IPS-18c (cell line): ENCODE data around the gene MITF.

Source experiments
- H3K4me3 ChIP-seq: 2 replicates; pipeline ENCODE4 v1.7.0; 2013; ENCODE audit warnings: low read depth, mild to moderate bottlenecking, low read length, moderate library complexity; ENCODE audit not compliant: insufficient read depth
- H3K9me3 ChIP-seq: one replicate; pipeline ENCODE4 v1.6.1; 2013; ENCODE audit warnings: mild to moderate bottlenecking, low read length, moderate library complexity; ENCODE audit not compliant: control insufficient read depth, insufficient read depth

The MITF gene

DNA sequence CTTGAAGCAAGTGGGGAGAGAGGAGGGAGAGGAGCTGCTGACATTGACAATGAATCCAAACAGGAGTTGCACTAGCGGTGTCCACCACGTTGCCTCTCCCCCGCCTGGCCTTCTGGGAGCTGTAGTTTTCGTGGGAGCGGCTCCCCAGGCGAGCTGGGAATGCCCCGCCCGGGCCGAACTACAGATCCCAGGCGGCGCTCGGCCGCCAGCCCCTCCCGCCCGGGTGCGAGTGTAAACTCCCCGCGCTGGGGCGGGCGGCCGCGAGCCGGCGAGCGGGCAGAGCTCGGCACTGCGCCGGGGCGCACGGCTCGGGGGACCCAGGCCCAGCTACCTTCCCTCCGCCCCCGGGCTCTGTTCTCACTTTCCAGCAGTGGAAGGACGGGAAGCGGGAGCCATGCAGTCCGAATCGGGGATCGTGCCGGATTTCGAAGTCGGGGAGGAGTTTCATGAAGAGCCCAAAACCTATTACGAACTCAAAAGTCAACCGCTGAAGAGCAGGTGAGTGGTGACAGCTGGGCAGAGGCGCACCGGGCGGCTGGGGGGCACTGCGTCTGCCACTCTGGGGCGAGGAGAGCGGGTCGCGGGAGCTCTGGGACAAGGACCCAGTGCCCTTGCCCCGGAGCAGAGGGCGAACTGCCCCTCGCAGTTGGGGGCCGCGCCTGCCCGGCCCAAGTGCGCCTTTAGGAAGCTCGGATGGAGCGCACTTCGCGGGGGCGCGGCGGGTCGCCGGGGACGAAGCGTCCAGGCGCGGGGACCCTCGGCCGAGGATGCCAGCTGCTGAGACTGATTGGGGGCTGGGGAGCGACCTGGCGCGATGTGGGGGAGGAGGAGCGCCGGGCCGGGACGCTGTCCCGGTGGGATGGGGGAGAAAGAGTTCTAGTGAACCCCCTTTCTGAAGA lies at the start of gene MITF:
Gene MITF, plus strand, starts transcription at position 261 of the 899 bp plus-strand sequence. Its CDS starts 134 bp downstream, at position 395.
- peak within 1 kb of the TSS; percentile 79 for H3K4me3 ChIP-seq

DNA sequence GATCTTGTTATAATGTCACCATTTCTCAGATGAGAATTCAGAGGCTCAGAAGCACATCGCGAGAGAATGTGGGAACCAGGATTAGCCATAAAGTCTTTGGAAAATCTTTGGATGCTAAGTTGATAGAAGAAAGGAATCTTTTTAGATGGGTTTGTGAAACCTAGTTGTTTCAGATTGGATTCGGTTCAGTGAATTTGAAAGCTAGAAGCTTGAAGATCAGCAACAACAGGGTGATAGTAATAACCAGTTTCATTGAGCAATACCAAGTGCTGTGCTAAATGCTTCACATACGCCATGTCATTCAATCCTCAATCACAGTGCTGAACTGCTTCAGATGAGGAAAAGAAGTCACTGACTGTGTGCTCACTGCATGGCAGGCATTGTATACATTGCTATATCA lies 47.4 kb upstream of the MITF start:
- no peak overlapping the region for H3K4me3 ChIP-seq
- no peaks in the 10 kb centered on the region for H3K9me3 ChIP-seq

More for the DNA sequence above, at the start of gene MITF:
- no peaks in the 10 kb centered on the region for H3K9me3 ChIP-seq

DNA sequence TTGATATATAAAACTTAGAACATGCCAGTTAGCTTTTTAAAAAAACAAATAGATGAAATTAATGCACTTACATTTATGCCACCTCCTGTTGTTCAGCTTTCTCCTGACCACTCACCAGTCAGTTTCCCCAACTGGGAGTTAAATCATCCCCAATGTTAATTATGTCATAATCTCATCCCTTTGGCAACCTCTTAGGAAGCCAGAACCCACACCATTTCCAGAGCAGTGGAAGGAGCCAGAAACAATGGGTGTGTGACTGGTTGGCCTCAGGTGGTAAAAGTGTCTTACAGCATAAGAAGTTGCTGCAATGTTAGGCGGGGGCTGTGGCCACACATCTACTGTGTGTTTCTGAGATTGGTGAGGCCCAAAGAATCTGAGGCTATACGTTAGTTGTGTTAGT lies 46.5 kb upstream of the MITF start:
- H3K4me3 ChIP-seq: no peak overlapping the region
- H3K9me3 ChIP-seq: no peaks in the 10 kb centered on the region

GRCh38 chr3:69695443-69695842 lies 43.8 kb upstream of the MITF start:
- H3K4me3 ChIP-seq: no peak overlapping the region

DNA sequence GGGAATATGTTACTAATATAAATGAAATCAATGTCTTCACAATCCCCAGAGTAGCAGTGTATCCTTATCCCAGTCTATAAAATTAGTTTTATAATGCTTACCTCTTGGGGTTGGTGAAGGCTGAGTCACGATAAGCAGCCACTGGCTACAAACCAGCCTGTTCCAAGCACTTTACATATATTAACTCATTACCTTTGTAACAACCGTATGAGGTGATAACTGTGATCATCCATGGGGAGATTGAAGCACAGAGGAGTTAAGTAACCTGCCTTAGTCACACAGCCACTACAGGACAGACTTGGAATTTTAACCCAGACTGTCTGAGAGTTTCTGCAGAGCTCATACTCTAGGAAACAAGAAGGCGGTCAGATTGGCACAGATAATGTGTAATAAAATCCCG lies 43.3 kb upstream of the MITF start:
- Histone ChIP-seq H3K9me3 (peaks cover 2% of the 10 kb centered on the region), H3K4me3 (no peak overlapping the region)

More at GRCh38 chr3:69695443-69695842, 43.8 kb upstream of the MITF start:
- no peaks in the 10 kb centered on the region for H3K9me3 ChIP-seq

DNA sequence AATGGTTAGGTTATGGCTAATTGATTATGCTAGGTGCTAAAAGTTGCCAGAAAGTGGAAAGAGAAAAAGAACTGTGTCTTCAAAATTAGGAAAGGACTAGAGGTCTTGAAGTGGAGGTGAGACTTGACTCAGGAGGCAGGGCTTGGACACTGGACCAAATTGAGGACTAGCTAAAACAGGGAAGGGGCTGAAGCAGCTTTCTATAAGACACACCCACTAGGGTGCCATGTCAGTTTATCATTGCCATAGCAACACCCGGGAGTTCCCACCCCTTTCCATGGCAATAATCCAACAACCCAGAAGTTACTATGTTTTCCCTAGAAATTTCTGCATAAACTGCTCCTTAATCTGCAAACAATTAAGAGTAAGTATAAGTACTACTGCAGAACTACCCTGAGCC lies 42.9 kb upstream of the MITF start:
- Histone ChIP-seq H3K4me3 (no peak overlapping the region), H3K9me3 (peaks cover 2% of the 10 kb centered on the region)

DNA sequence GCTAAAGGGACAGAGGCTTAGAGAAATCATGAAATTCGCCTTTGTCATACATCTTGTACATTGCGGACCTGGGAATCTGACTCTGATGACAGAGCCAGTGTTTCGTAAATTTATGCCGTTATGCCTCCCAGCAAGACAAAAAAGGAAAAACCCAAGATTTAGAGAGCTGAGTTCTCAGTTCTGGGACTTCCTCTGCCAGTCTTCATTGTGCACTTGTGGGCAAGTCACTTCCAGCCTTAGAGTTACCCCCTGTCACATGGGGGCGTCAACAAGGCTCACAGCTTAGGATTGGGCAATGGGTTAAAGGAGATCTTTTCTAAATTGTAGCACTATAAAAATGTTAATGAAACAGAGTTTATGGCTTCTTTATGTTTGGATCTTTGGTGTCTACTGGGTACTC lies 41.9 kb upstream of the MITF start:
- Histone ChIP-seq H3K4me3 (no peak overlapping the region), H3K9me3 (peaks cover 2% of the 10 kb centered on the region)

DNA sequence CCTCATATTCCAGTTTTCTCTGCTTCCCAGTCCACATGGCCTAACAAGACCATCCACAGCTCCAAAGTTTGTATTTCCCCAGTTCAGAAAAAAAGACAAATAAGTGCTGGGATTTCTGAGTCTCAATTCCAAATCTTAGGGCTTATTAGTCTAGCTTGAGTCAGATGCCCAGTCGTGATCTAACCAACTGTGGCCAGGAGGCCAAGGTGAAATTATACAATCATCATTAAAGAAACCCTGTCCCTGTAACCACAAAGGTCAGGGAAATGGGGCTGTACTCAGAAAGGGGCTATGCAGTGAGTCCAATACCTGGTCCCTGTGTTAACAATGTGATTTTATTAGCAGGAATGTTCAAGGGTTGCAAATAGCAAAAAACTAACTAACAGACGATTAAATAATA lies 40.5 kb upstream of the MITF start:
- Histone ChIP-seq H3K9me3 (peaks cover 2% of the 10 kb centered on the region), H3K4me3 (no peak overlapping the region)

DNA sequence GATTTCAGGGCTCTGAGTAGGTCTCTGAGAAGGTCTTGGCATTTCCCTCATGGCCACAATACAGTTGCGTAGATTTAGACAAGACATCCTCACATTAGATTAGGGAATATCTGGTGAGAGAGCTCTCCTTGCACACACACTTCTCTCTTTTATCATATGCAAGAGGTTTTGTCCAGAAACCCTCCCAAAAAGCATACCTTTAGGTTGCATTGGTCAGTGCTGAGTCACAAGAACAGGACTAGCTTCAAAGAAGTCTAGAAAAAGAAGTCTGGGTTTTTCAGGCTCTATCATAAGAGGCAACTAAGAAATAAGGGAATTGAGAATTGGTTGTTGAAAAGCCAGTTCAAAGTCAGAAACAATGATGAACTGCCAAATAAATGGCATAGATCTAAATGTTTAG lies 40.1 kb upstream of the MITF start:
- peaks cover 2% of the 10 kb centered on the region for H3K9me3 ChIP-seq
- no peak overlapping the region for H3K4me3 ChIP-seq

DNA sequence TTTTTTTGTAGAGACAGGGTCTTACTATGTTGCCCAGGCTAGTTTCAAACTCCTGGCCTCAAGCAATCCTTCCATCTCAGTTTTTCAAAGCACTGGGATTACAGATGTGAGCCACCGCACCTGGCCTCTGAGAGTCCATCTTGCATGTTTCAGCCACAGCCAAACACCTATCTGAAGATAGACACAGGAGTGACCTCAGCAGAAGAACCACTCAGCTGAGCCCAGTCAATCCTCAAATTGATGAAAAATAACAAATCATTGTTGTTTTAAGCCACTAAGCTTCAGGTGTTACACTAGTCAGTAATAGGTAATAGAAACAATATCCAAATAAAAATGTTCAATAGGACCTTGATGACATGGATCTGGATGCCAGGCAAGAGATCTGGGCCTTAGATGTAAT lies 38.3 kb upstream of the MITF start:
- Histone ChIP-seq H3K9me3 (peaks cover 2% of the 10 kb centered on the region), H3K4me3 (no peak overlapping the region)

DNA sequence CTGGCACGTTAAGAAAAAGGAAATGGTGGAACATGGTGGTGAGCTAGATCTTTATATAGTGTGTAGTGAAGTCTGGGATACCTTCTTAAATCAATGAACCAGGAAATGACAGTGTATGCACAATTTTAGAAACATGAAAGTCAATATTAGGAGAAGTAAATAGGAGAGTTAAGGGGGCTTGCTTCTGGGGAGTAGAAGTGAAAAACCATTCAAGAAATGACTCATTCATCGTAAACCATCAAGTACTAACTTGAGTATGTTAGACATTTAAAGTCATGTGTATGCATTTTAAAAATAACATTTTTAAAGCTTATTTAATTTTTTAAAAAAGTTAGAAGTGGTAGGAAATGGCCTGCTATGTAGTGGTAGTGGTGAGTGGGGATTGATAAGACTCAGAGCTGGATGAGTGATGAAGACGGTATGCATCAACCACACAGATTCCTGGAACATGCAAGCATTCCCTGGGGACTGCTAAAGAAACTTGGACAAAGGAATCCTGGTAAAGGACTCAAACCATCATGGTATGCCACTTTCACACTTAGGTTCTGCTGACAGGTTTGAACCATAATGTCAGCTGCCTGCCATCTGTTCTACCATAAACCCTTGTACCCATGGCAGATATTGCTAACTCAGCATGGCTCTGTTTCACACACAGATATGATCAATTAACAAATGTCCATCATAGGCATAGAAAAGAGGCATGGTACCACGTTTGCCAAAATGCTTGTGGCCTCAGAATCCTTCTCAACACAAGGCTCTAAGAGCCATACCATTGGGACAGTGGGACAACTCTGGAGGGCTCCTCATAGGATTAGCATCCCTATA lies 28.9 kb upstream of the MITF start:
- no peaks in the 10 kb centered on the region for H3K9me3 ChIP-seq
- no peak overlapping the region for H3K4me3 ChIP-seq

- H3K4me3 ChIP-seq: no peak overlapping the region
- H3K9me3 ChIP-seq: no peaks in the 10 kb centered on the region
These were observed 27.0 kb upstream of the MITF start for GRCh38 chr3:69712269-69712668.

- Histone ChIP-seq H3K4me3 (no peak overlapping the region), H3K9me3 (no peaks in the 10 kb centered on the region)
These were observed 26.3 kb upstream of the MITF start for GRCh38 chr3:69712933-69713332.

DNA sequence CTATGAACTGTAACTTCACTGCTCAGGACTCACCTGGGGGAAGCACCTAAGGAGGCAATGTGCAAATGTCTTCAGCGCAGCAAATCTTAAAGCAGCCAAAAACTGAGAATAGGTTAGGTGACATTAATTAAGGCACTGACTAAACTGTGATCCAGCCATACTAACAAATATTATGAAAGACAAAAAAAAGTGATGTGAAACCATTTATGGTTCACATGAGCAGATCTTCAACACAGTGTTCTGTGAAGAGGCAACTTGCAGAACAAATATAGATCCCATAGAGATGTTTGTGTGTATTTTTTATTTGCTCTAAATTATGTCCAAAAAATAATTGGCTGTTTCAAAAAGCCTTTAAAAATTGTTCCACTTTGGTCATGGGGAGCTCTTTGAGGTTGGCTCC lies 24.1 kb upstream of the MITF start:
- no peak overlapping the region for H3K4me3 ChIP-seq
- H3K9me3 ChIP-seq: no peaks in the 10 kb centered on the region

- H3K9me3 ChIP-seq: no peaks in the 10 kb centered on the region
- no peak overlapping the region for H3K4me3 ChIP-seq
These were observed 23.1 kb upstream of the MITF start for GRCh38 chr3:69716119-69716518.

- Histone ChIP-seq H3K4me3 (no peak overlapping the region), H3K9me3 (no peaks in the 10 kb centered on the region)
These were observed 20.2 kb upstream of the MITF start for GRCh38 chr3:69718866-69719586.

GRCh38 chr3:69719587-69720122 lies 19.6 kb upstream of the MITF start:
- Histone ChIP-seq H3K9me3 (no peaks in the 10 kb centered on the region), H3K4me3 (no peak overlapping the region)
